ENCODE results near the gene GNAS.

GNAS gene

GRCh38 chr20:58883241-58883691, 30.8 kb downstream of the GNAS start:
- DNase-seq = no peak

GRCh38 chr20:58884966-58885365, 32.5 kb downstream of the GNAS start:
- DNase-seq = no peak

GRCh38 chr20:58886546-58886945, 34.0 kb downstream of the GNAS start:
- no peak for DNase-seq

- no peak for DNase-seq
These were observed 35.6 kb downstream of the GNAS start for GRCh38 chr20:58888103-58888502.

- DNase-seq = peak; percentile 84
These were observed 36.2 kb downstream of the GNAS start for GRCh38 chr20:58888521-58889333.

- DNase-seq = no peak
These were observed 36.8 kb downstream of the GNAS start for GRCh38 chr20:58889334-58889760.

- no peak for DNase-seq
These were observed 37.4 kb downstream of the GNAS start for GRCh38 chr20:58889798-58890517.

GRCh38 chr20:58890518-58891085, 38.1 kb downstream of the GNAS start:
- peak; percentile 62 for DNase-seq

- DNase-seq = peak; percentile 69
These were observed 38.7 kb downstream of the GNAS start for GRCh38 chr20:58891086-58891717.

- peak; percentile 32 for DNase-seq
These were observed 39.2 kb downstream of the GNAS start for GRCh38 chr20:58891718-58892140.

- peak; percentile 76 for DNase-seq
These were observed 39.8 kb downstream of the GNAS start for GRCh38 chr20:58892141-58892931.

GRCh38 chr20:58892932-58893224, 40.4 kb downstream of the GNAS start:
- DNase-seq = no peak

- DNase-seq = peak; percentile 45
These were observed 41.0 kb downstream of the GNAS start for GRCh38 chr20:58893355-58894120.

- no peak for DNase-seq
These were observed 42.3 kb downstream of the GNAS start for GRCh38 chr20:58894652-58895447.

- DNase-seq = no peak
These were observed 43.1 kb downstream of the GNAS start for GRCh38 chr20:58895448-58896180.

- no peak for DNase-seq
These were observed 44.3 kb downstream of the GNAS start for GRCh38 chr20:58896820-58897219.

- DNase-seq = no peak
These were observed 45.0 kb downstream of the GNAS start for GRCh38 chr20:58897488-58897887.

- no peak for DNase-seq
These were observed 46.3 kb downstream of the GNAS start for GRCh38 chr20:58898629-58899408.

GRCh38 chr20:58899512-58899911, 47.0 kb downstream of the GNAS start:
- DNase-seq = no peak

All from stimulated activated CD4-positive, alpha-beta T cell treated with anti-CD3 and anti-CD28 coated beads, Interleukin-4, amount 100 ng/mL, for 24 hours (primary cell).